ENCODE measurements around the gene DHX9. TPM values are rescaled to one million over a fixed set of nuclear protein-coding genes. Genes with fewer than 3 reads are reported as not detected.

The DHX9 gene
- total and polyA plus RNA-seq, 4 experiments from 2014 or later = 100 to 222 (median 165) TPM

DNA sequence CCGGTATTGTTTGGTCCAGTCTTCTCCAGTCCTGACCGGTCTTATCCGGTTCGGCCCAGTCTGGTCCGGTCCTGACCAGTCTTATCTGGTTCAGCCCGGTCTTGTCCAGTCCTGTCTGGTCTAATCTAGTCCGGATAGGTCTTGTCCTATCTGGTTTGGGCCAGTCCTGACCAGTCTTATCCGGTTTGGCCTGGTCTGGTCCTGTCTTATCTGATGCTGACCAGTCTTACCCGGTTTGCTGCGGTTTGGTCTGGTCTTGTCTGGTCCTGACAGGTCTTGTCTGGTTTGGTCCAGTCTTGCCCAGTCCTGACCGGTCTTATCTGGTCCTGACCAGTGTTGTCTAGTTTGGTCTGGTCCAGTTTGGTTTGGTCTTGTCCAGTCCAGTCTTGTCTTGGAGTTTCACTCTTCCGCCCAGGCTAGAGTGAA is 30.1 kb downstream of the DHX9 start:
- Histone ChIP-seq H3K4me3 (ENCODE audit: low read length in 2 of 2) (no peak overlapping the region), H3K36me3 (ENCODE audit: insufficient read depth, low read length) (peaks cover 89% of the 10 kb centered on the region), H3K27ac (ENCODE audit: low read depth, low read length) (no peak overlapping the region), H3K4me1 (ENCODE audit: insufficient read depth, low read length) (no peaks in the 10 kb centered on the region), H3K9me3 (ENCODE audit: control insufficient read depth in 1 of 2, low read length in 2 of 2) (no peaks in the 10 kb centered on the region), H3K27me3 (ENCODE audit: insufficient read depth, low read length) (no peaks in the 10 kb centered on the region)
- Mint-ChIP-seq H3K27me3 (no peaks in the 10 kb centered on the region), H3K27ac (peak overlapping the region in 3 of 7 donors; percentile 18 to 73 (median 67)), H3K4me3 (no peak overlapping the region), H3K4me1 (peaks cover 5 to 14% (median 8%) of the 10 kb centered on the region in 4 donors), H3K36me3 (peaks cover 65 to 90% of the 10 kb centered on the region in 2 donors), H3K9me3 (no peaks in the 10 kb centered on the region)
- CTCF ChIA-PET (ENCODE audit: partially characterized antibody) = interaction anchor here (1.2 kb wide), 1 partner anchor 13 kb away, joined by 4 read pairs; no protein-coding TSS in a partner anchor
- POLR2A ChIA-PET (ENCODE audit: partially characterized antibody) = no interaction called here
- intact Hi-C loops (cut with micrococcal nuclease) = no loop called here
- DNase-seq = no peak

DNA sequence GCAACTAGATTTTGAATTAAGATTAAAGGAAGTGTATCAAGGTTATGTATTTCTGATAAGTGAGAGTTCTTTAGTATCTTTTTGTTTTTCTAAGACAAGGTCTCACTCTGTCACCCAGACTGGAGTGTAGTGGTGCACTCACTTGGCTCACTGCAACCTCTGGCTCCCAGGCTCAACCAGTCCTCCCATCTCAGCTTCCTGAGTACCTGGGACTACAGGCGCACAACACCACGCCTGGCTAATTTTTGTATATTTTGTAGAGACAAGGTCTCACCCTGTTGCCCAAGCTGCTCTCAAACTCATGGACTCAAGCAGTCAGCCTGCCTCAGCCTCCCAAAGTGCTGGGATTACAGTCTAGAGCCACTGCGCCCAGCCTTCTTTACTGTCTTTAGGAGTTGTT is 33.7 kb downstream of the DHX9 start:
- H3K9me3 Mint-ChIP-seq = no peaks in the 10 kb centered on the region
- H3K27ac ChIP-seq (ENCODE audit: low read depth, low read length) = no peak overlapping the region
- H3K27ac Mint-ChIP-seq = peak overlapping the region in 3 of 7 donors; percentile 30 to 59 (median 47)
- H3K4me3 Mint-ChIP-seq = no peak overlapping the region
- CTCF ChIA-PET (ENCODE audit: partially characterized antibody) = no interaction called here
- no peaks in the 10 kb centered on the region for H3K9me3 ChIP-seq (ENCODE audit: control insufficient read depth in 1 of 2, low read length in 2 of 2)
- no peaks in the 10 kb centered on the region for H3K4me1 ChIP-seq (ENCODE audit: insufficient read depth, low read length)
- peaks cover 4 to 14% (median 11%) of the 10 kb centered on the region in 4 donors for H3K4me1 Mint-ChIP-seq
- DNase-seq = no peak
- no peaks in the 10 kb centered on the region for H3K27me3 ChIP-seq (ENCODE audit: insufficient read depth, low read length)
- intact Hi-C loops (cut with micrococcal nuclease) = loop anchor here (5.0 kb wide), 1 partner anchor 36 kb away; the partner anchor contains the start of gene DHX9
- peaks cover 63 to 90% of the 10 kb centered on the region in 2 donors for H3K36me3 Mint-ChIP-seq
- H3K27me3 Mint-ChIP-seq = no peaks in the 10 kb centered on the region
- H3K36me3 ChIP-seq (ENCODE audit: insufficient read depth, low read length) = peaks cover 88% of the 10 kb centered on the region
- H3K4me3 ChIP-seq (ENCODE audit: low read length in 2 of 2) = no peak overlapping the region
- POLR2A ChIA-PET (ENCODE audit: partially characterized antibody) = no interaction called here

GRCh38 chr1:182875889-182876288 is 36.7 kb downstream of the DHX9 start:
- no peak for DNase-seq
- no peak overlapping the region for H3K27ac ChIP-seq (ENCODE audit: low read depth, low read length)
- H3K27me3 Mint-ChIP-seq = no peaks in the 10 kb centered on the region
- H3K9me3 ChIP-seq (ENCODE audit: control insufficient read depth in 1 of 2, low read length in 2 of 2) = no peaks in the 10 kb centered on the region
- intact Hi-C loops (cut with micrococcal nuclease) = no loop called here
- ChIA-PET CTCF (ENCODE audit: partially characterized antibody) (no interaction called here), POLR2A (ENCODE audit: partially characterized antibody) (no interaction called here)
- no peaks in the 10 kb centered on the region for H3K4me1 ChIP-seq (ENCODE audit: insufficient read depth, low read length)
- peaks cover 96% of the 10 kb centered on the region for H3K36me3 ChIP-seq (ENCODE audit: insufficient read depth, low read length)
- no peaks in the 10 kb centered on the region for H3K27me3 ChIP-seq (ENCODE audit: insufficient read depth, low read length)
- no peak overlapping the region for H3K4me3 Mint-ChIP-seq
- no peak overlapping the region for H3K4me3 ChIP-seq (ENCODE audit: low read length in 2 of 2)
- peaks cover 74 to 98% of the 10 kb centered on the region in 2 donors for H3K36me3 Mint-ChIP-seq
- H3K27ac Mint-ChIP-seq = peak overlapping the region in 2 of 7 donors; percentile 12 to 17
- no peaks in the 10 kb centered on the region for H3K9me3 Mint-ChIP-seq
- H3K4me1 Mint-ChIP-seq = peaks cover 4 to 14% (median 11%) of the 10 kb centered on the region in 4 donors

GRCh38 chr1:182877331-182877730 is 38.2 kb downstream of the DHX9 start:
- CTCF ChIA-PET (ENCODE audit: partially characterized antibody) = no interaction called here

DNA sequence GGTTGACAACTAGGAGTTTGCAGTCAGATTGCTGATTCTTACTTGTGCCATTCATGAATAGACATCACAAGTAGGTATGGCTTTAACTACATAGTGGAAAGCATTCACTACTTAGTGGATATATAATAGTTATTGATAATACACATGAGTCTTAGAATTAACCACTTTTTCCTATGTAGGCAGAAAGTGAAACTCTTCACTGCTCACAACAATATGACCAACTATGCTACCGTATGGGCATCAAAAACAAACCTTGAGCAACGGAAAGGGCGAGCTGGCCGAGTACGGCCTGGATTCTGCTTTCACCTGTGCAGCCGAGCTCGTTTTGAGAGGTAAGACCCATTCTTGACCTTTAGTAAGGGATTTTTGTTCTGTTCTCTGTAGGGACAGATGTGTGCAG is 38.7 kb downstream of the DHX9 start:
- H3K27ac Mint-ChIP-seq = peak overlapping the region in 4 of 7 donors; percentile 3 to 69 (median 44)
- CTCF ChIA-PET (ENCODE audit: partially characterized antibody) = no interaction called here
- intact Hi-C loops (cut with micrococcal nuclease) = no loop called here

More at GRCh38 chr1:182877331-182877730, 38.2 kb downstream of the DHX9 start:
- Histone ChIP-seq H3K36me3 (ENCODE audit: insufficient read depth, low read length) (peaks cover 99% of the 10 kb centered on the region), H3K4me1 (ENCODE audit: insufficient read depth, low read length) (no peaks in the 10 kb centered on the region), H3K27ac (ENCODE audit: low read depth, low read length) (no peak overlapping the region), H3K4me3 (ENCODE audit: low read length in 2 of 2) (no peak overlapping the region), H3K9me3 (ENCODE audit: control insufficient read depth in 1 of 2, low read length in 2 of 2) (no peaks in the 10 kb centered on the region), H3K27me3 (ENCODE audit: insufficient read depth, low read length) (no peaks in the 10 kb centered on the region)
- H3K4me1 Mint-ChIP-seq = peaks cover 4 to 14% (median 9%) of the 10 kb centered on the region in 4 donors
- no peak for DNase-seq
- no peak overlapping the region for H3K4me3 Mint-ChIP-seq
- H3K9me3 Mint-ChIP-seq = no peaks in the 10 kb centered on the region
- H3K27ac Mint-ChIP-seq = peak overlapping the region in 4 of 7 donors; percentile 3 to 64 (median 38)
- H3K36me3 Mint-ChIP-seq = peaks cover 81 to 100% of the 10 kb centered on the region in 2 donors
- intact Hi-C loops (cut with micrococcal nuclease) = no loop called here
- no peaks in the 10 kb centered on the region for H3K27me3 Mint-ChIP-seq
- POLR2A ChIA-PET (ENCODE audit: partially characterized antibody) = interaction anchor here (1.2 kb wide), 1 partner anchor 37 kb away, joined by 3 read pairs; no protein-coding TSS in a partner anchor

GRCh38 chr1:182884872-182885271 is 45.7 kb downstream of the DHX9 start:
- ChIA-PET POLR2A (ENCODE audit: partially characterized antibody) (interaction anchor here (0.7 kb wide), 1 partner anchor 316 kb away, joined by 4 read pairs; no protein-coding TSS in a partner anchor), CTCF (ENCODE audit: partially characterized antibody) (no interaction called here)
- H3K9me3 Mint-ChIP-seq = peaks cover 0 to 2% (median 0%) of the 10 kb centered on the region in 8 donors
- H3K4me1 ChIP-seq (ENCODE audit: insufficient read depth, low read length) = peaks cover 3% of the 10 kb centered on the region
- no peaks in the 10 kb centered on the region for H3K27me3 Mint-ChIP-seq
- H3K27me3 ChIP-seq (ENCODE audit: insufficient read depth, low read length) = no peaks in the 10 kb centered on the region
- DNase-seq = no peak
- no peak overlapping the region for H3K27ac Mint-ChIP-seq
- intact Hi-C loops (cut with micrococcal nuclease) = no loop called here
- H3K36me3 ChIP-seq (ENCODE audit: insufficient read depth, low read length) = peaks cover 64% of the 10 kb centered on the region
- no peak overlapping the region for H3K27ac ChIP-seq (ENCODE audit: low read depth, low read length)
- peaks cover 14 to 18% (median 17%) of the 10 kb centered on the region in 4 donors for H3K4me1 Mint-ChIP-seq
- no peaks in the 10 kb centered on the region for H3K9me3 ChIP-seq (ENCODE audit: control insufficient read depth in 1 of 2, low read length in 2 of 2)
- H3K4me3 Mint-ChIP-seq = no peak overlapping the region
- no peak overlapping the region for H3K4me3 ChIP-seq (ENCODE audit: low read length in 2 of 2)
- H3K36me3 Mint-ChIP-seq = peaks cover 77 to 92% of the 10 kb centered on the region in 2 donors

More for the DNA sequence above, 38.7 kb downstream of the DHX9 start:
- Histone ChIP-seq H3K27ac (ENCODE audit: low read depth, low read length) (no peak overlapping the region), H3K4me3 (ENCODE audit: low read length in 2 of 2) (no peak overlapping the region), H3K4me1 (ENCODE audit: insufficient read depth, low read length) (no peaks in the 10 kb centered on the region), H3K9me3 (ENCODE audit: control insufficient read depth in 1 of 2, low read length in 2 of 2) (no peaks in the 10 kb centered on the region), H3K36me3 (ENCODE audit: insufficient read depth, low read length) (peaks cover 96% of the 10 kb centered on the region), H3K27me3 (ENCODE audit: insufficient read depth, low read length) (no peaks in the 10 kb centered on the region)
- POLR2A ChIA-PET (ENCODE audit: partially characterized antibody) = interaction anchor here (1.2 kb wide), 1 partner anchor 37 kb away, joined by 3 read pairs; no protein-coding TSS in a partner anchor
- Mint-ChIP-seq H3K27me3 (no peaks in the 10 kb centered on the region), H3K4me1 (peaks cover 4 to 15% (median 8%) of the 10 kb centered on the region in 4 donors), H3K4me3 (no peak overlapping the region), H3K36me3 (peaks cover 83 to 99% of the 10 kb centered on the region in 2 donors), H3K9me3 (no peaks in the 10 kb centered on the region)
- DNase-seq = no peak

- H3K36me3 Mint-ChIP-seq = peaks cover 71 to 89% of the 10 kb centered on the region in 2 donors
- CTCF ChIA-PET (ENCODE audit: partially characterized antibody) = no interaction called here
- Histone ChIP-seq H3K4me3 (ENCODE audit: low read length in 2 of 2) (no peak overlapping the region), H3K9me3 (ENCODE audit: control insufficient read depth in 1 of 2, low read length in 2 of 2) (no peaks in the 10 kb centered on the region), H3K4me1 (ENCODE audit: insufficient read depth, low read length) (peaks cover 9% of the 10 kb centered on the region), H3K27me3 (ENCODE audit: insufficient read depth, low read length) (no peaks in the 10 kb centered on the region), H3K36me3 (ENCODE audit: insufficient read depth, low read length) (peaks cover 56% of the 10 kb centered on the region), H3K27ac (ENCODE audit: low read depth, low read length) (no peak overlapping the region)
- H3K4me3 Mint-ChIP-seq = no peak overlapping the region
- intact Hi-C loops (cut with micrococcal nuclease) = no loop called here
- H3K4me1 Mint-ChIP-seq = peaks cover 17 to 22% (median 21%) of the 10 kb centered on the region in 4 donors
- peak overlapping the region in 3 of 7 donors; percentile 29 to 44 (median 41) for H3K27ac Mint-ChIP-seq
- POLR2A ChIA-PET (ENCODE audit: partially characterized antibody) = no interaction called here
- DNase-seq = no peak
- peaks cover 0 to 5% (median 0%) of the 10 kb centered on the region in 8 donors for H3K9me3 Mint-ChIP-seq
- no peaks in the 10 kb centered on the region for H3K27me3 Mint-ChIP-seq
These were observed 46.4 kb downstream of the DHX9 start for GRCh38 chr1:182885591-182885990.

All from CD4-positive, alpha-beta memory T cell (primary cell).